GM19324 (cell line): ENCODE measurements around the gene FOXQ1.
"Not testable (repeated sequence)": the region's sequence is repeated elsewhere in the genome, so short reads cannot be mapped to it uniquely, and the experiment has no call there.

ENCODE experiments used
- ATAC-seq: cut with Tn5 transposase; IDR thresholded peaks from one replicate; pipeline ENCODE4 v1.9.1; 2021; ENCODE audit warnings: mild to moderate bottlenecking, moderate library complexity; ENCODE audit not compliant: unreplicated experiment, low FRiP score

Gene FOXQ1

GRCh38 chr6:1351381-1352008, 39.6 kb downstream of the FOXQ1 start:
- ATAC-seq: no peak

- not testable (repeated sequence) for ATAC-seq
Measured at GRCh38 chr6:1355068-1355467, 43.2 kb downstream of the FOXQ1 start.

- ATAC-seq: not testable (repeated sequence)
Measured at GRCh38 chr6:1361717-1362116, 49.8 kb downstream of the FOXQ1 start.

GRCh38 chr6:1362643-1363042, 50.7 kb downstream of the FOXQ1 start:
- ATAC-seq: no peak

- ATAC-seq: no peak
Measured at GRCh38 chr6:1363298-1363697, 51.4 kb downstream of the FOXQ1 start.

- no peak for ATAC-seq
Measured at GRCh38 chr6:1363729-1364572, 52.1 kb downstream of the FOXQ1 start.
